IPS-11a (cell line): ENCODE results near the gene PCNX2.
"Not testable (repeated sequence)": the region's sequence is repeated elsewhere in the genome, so short reads cannot be mapped to it uniquely, and the experiment has no call there.

ENCODE experiments used
- H3K4me3 ChIP-seq: one replicate; pipeline ENCODE4 v1.5.1; 2013; ENCODE audit warnings: low read depth, low read length, control low read depth

Gene PCNX2

GRCh38 chr1:233163696-233164095 lies 131.8 kb downstream of the PCNX2 start:
- no peak overlapping the region for H3K4me3 ChIP-seq

- H3K4me3 ChIP-seq: no peak overlapping the region
These were observed 137.2 kb downstream of the PCNX2 start for GRCh38 chr1:233158322-233158721.

- no peak overlapping the region for H3K4me3 ChIP-seq
These were observed 138.3 kb downstream of the PCNX2 start for GRCh38 chr1:233157245-233157644.

- no peak overlapping the region for H3K4me3 ChIP-seq
These were observed 143.7 kb downstream of the PCNX2 start for GRCh38 chr1:233151861-233152260.

- no peak overlapping the region for H3K4me3 ChIP-seq
These were observed 151.1 kb downstream of the PCNX2 start for GRCh38 chr1:233144434-233144833.

GRCh38 chr1:233143241-233143640 lies 152.3 kb downstream of the PCNX2 start:
- H3K4me3 ChIP-seq: no peak overlapping the region

- no peak overlapping the region for H3K4me3 ChIP-seq
These were observed 154.6 kb downstream of the PCNX2 start for GRCh38 chr1:233140974-233141373.

- H3K4me3 ChIP-seq: no peak overlapping the region
These were observed 155.0 kb downstream of the PCNX2 start for GRCh38 chr1:233140499-233140898.

- no peak overlapping the region for H3K4me3 ChIP-seq
These were observed 156.5 kb downstream of the PCNX2 start for GRCh38 chr1:233138788-233139585.

- no peak overlapping the region for H3K4me3 ChIP-seq
These were observed 159.7 kb downstream of the PCNX2 start for GRCh38 chr1:233135833-233136232.

GRCh38 chr1:233132445-233132844 lies 163.1 kb downstream of the PCNX2 start:
- no peak overlapping the region for H3K4me3 ChIP-seq

- H3K4me3 ChIP-seq: not testable (repeated sequence)
These were observed 166.5 kb downstream of the PCNX2 start for GRCh38 chr1:233129031-233129430.

GRCh38 chr1:233127157-233127556 lies 168.4 kb downstream of the PCNX2 start:
- no peak overlapping the region for H3K4me3 ChIP-seq

- no peak overlapping the region for H3K4me3 ChIP-seq
These were observed 172.7 kb downstream of the PCNX2 start for GRCh38 chr1:233122779-233123178.

- H3K4me3 ChIP-seq: no peak overlapping the region
These were observed 173.5 kb downstream of the PCNX2 start for GRCh38 chr1:233121947-233122559.

- H3K4me3 ChIP-seq: no peak overlapping the region
These were observed 180.7 kb downstream of the PCNX2 start for GRCh38 chr1:233114860-233115259.

- H3K4me3 ChIP-seq: no peak overlapping the region
These were observed 181.4 kb downstream of the PCNX2 start for GRCh38 chr1:233114159-233114558.

GRCh38 chr1:233113009-233113879 lies 182.3 kb downstream of the PCNX2 start:
- no peak overlapping the region for H3K4me3 ChIP-seq

- no peak overlapping the region for H3K4me3 ChIP-seq
These were observed 183.1 kb downstream of the PCNX2 start for GRCh38 chr1:233112186-233113008.

GRCh38 chr1:233111731-233112130 lies 183.8 kb downstream of the PCNX2 start:
- no peak overlapping the region for H3K4me3 ChIP-seq

- no peak overlapping the region for H3K4me3 ChIP-seq
These were observed 186.4 kb downstream of the PCNX2 start for GRCh38 chr1:233109096-233109495.
